IMR-90 (cell line): ENCODE data around the gene ANGPT4. TPM values are rescaled to one million over a fixed set of nuclear protein-coding genes. Genes with fewer than 3 reads are reported as not detected.

ENCODE experiments used
- ATAC-seq: fragments of 200-7000 bp; cut with Tn5 transposase; 2 replicates; pipeline ENCODE4 v1.9.1; 2020; ENCODE audit warnings: low read depth, mild to moderate bottlenecking, moderate library complexity
- BruUV-seq: library from RNA; stranded (reverse); fragments of 400-500 nt; replicated peaks from 2 replicates; lab custom pipeline; 2021; lab: Mats Ljungman, UMichigan
- CTCF ChIA-PET: fragments of 300-600 bp; formaldehyde crosslinking; extraction: SDS; loops from one replicate; lab custom pipeline; 2021; ENCODE audit warnings: antibody characterized with exemption; lab: Yijun Ruan, JAX
- POLR2A ChIA-PET: fragments of 300-600 bp; sonication (Branson Sonifier 250); formaldehyde crosslinking; loops from one replicate; lab custom pipeline; 2022; ENCODE audit warnings: antibody characterized with exemption; ENCODE audit not compliant: unreplicated experiment; lab: Charles Lee
- DNase-seq: peaks from one replicate; pipeline ENCODE4 v3.0.0; 2013
- H2AFZ ChIP-seq: replicated peaks from 2 replicates; pipeline ENCODE3; 2013; ENCODE audit warnings: low read length, mild to moderate bottlenecking; ENCODE audit not compliant: poor library complexity
- H2AK5ac ChIP-seq: 2 replicates; pipeline ENCODE4 v1.6.1; 2013; ENCODE audit warnings: low read depth, low read length, inconsistent platforms
- H2AK9ac ChIP-seq: replicated peaks from 2 replicates; pipeline ENCODE3; 2013; ENCODE audit warnings: mild to moderate bottlenecking, low read depth, low read length, moderate library complexity; ENCODE audit not compliant: poor library complexity
- H2BK120ac ChIP-seq: 2 replicates; pipeline ENCODE4 v1.6.1; 2013; ENCODE audit warnings: low read depth, low read length, inconsistent platforms
- H2BK15ac ChIP-seq: 3 replicates; pipeline ENCODE4 v1.6.1; 2013; ENCODE audit warnings: low read depth, low read length, inconsistent platforms
- H2BK20ac ChIP-seq: 2 replicates; pipeline ENCODE4 v1.6.1; 2013; ENCODE audit warnings: low read depth, mild to moderate bottlenecking, inconsistent platforms, low read length, moderate library complexity
- H2BK5ac ChIP-seq: 2 replicates; pipeline ENCODE4 v1.6.1; 2013; ENCODE audit warnings: mild to moderate bottlenecking, low read depth, low read length, inconsistent platforms; ENCODE audit not compliant: poor library complexity, severe bottlenecking
- H3K14ac ChIP-seq: replicated peaks from 2 replicates; pipeline ENCODE4 v1.6.1; 2013; ENCODE audit warnings: low read depth, low read length, inconsistent platforms
- H3K18ac ChIP-seq: 2 replicates; pipeline ENCODE4 v1.6.1; 2013; ENCODE audit warnings: low read depth, low read length, control low read depth
- H3K23ac ChIP-seq: 2 replicates; pipeline ENCODE4 v1.6.1; 2013; ENCODE audit warnings: low read depth, low read length, inconsistent platforms
- H3K27ac ChIP-seq: 2 replicates; pipeline ENCODE4 v1.5.1; 2013; ENCODE audit warnings: mild to moderate bottlenecking, control low read depth, low read length; ENCODE audit not compliant: insufficient read depth
- H3K27me3 ChIP-seq: 2 replicates; pipeline ENCODE4 v1.6.1; 2013; ENCODE audit warnings: low read length; ENCODE audit not compliant: control insufficient read depth, insufficient read depth
- H3K36me3 ChIP-seq: 2 replicates; pipeline ENCODE4 v1.6.1; 2013; ENCODE audit warnings: low read length, mixed read lengths; ENCODE audit not compliant: control insufficient read depth, insufficient read depth
- H3K4ac ChIP-seq: 2 replicates; pipeline ENCODE4 v1.6.1; 2013; ENCODE audit warnings: low read depth, low read length, inconsistent platforms
- H3K4me1 ChIP-seq: 2 replicates; pipeline ENCODE4 v1.6.1; 2013; ENCODE audit warnings: low read length, mixed read lengths; ENCODE audit not compliant: control insufficient read depth, insufficient read depth
- H3K4me2 ChIP-seq: 2 replicates; pipeline ENCODE4 v1.6.1; 2013; ENCODE audit warnings: low read depth, mild to moderate bottlenecking, control low read depth, low read length, moderate library complexity
- H3K4me3 ChIP-seq: 2 replicates; pipeline ENCODE4 v1.5.1; 2013; ENCODE audit warnings: low read depth, mild to moderate bottlenecking, control low read depth, low read length, moderate library complexity; ENCODE audit not compliant: insufficient read depth
- H3K56ac ChIP-seq: 2 replicates; pipeline ENCODE4 v1.6.1; 2013; ENCODE audit warnings: low read length, inconsistent platforms; ENCODE audit not compliant: insufficient read depth; ENCODE audit errors: extremely low read depth
- H3K79me1 ChIP-seq, 2 experiments: 2 replicates each; pipeline ENCODE4 v1.6.1; 2013; ENCODE audit warnings: low read length in 2 of 2, inconsistent platforms in 1 of 2, low read depth in 1 of 2
- H3K9ac ChIP-seq: 2 replicates; pipeline ENCODE4 v1.6.1; 2013; ENCODE audit warnings: low read depth, low read length, control low read depth
- H3K9me1 ChIP-seq: 2 replicates; pipeline ENCODE4 v1.6.1; 2013; ENCODE audit warnings: low read length, inconsistent platforms; ENCODE audit not compliant: insufficient read depth
- H3K9me3 ChIP-seq: 2 replicates; pipeline ENCODE4 v1.6.1; 2013; ENCODE audit warnings: low read length; ENCODE audit not compliant: control insufficient read depth, insufficient read depth
- H4K20me1 ChIP-seq: 2 replicates; pipeline ENCODE4 v1.6.1; 2013; ENCODE audit warnings: low read length, inconsistent platforms; ENCODE audit not compliant: insufficient read depth
- H4K5ac ChIP-seq: 2 replicates; pipeline ENCODE4 v1.6.1; 2013; ENCODE audit warnings: mild to moderate bottlenecking, low read depth, low read length, control low read depth
- H4K8ac ChIP-seq, 2 experiments: 2 replicates each; pipeline ENCODE4 v1.6.1; 2013; ENCODE audit warnings: low read depth in 2 of 2, low read length in 2 of 2, control low read depth in 1 of 2, inconsistent platforms in 1 of 2
- H4K91ac ChIP-seq: 2 replicates; pipeline ENCODE4 v1.6.1; 2013; ENCODE audit warnings: low read depth, low read length, inconsistent platforms; ENCODE audit not compliant: insufficient read depth
- BHLHE40 ChIP-seq: fragments of 150-350 bp; IDR thresholded peaks from 2 replicates; pipeline ENCODE4 v1.6.1; 2016; ENCODE audit warnings: mild to moderate bottlenecking, low read depth, low read length
- CHD1 ChIP-seq: IDR thresholded peaks from 2 replicates; pipeline ENCODE4 v1.6.1; 2012; ENCODE audit warnings: low read depth, low read length, improper control_type of control experiment
- CTCF ChIP-seq: conservative IDR thresholded peaks from 2 replicates; pipeline ENCODE4 v1.5.1; 2012; ENCODE audit warnings: mild to moderate bottlenecking, low read depth, low read length, improper control_type of control experiment
- ELK1 ChIP-seq: fragments of 150-350 bp; IDR thresholded peaks from 2 replicates; pipeline ENCODE4 v1.6.1; 2016; ENCODE audit warnings: low read depth, mild to moderate bottlenecking, low read length, moderate library complexity, borderline replicate concordance
- MAFK ChIP-seq: IDR thresholded peaks from 2 replicates; pipeline ENCODE4 v1.6.1; 2012; ENCODE audit warnings: low read depth, low read length, improper control_type of control experiment
- MAZ ChIP-seq: IDR thresholded peaks from 2 replicates; pipeline ENCODE4 v1.6.1; 2012; ENCODE audit warnings: low read depth, mild to moderate bottlenecking, low read length, improper control_type of control experiment, moderate library complexity, borderline replicate concordance
- POLR2A ChIP-seq: IDR thresholded peaks from 2 replicates; pipeline ENCODE4 v1.6.1; 2012; ENCODE audit warnings: mild to moderate bottlenecking, low read depth, low read length
- RAD21 ChIP-seq: IDR thresholded peaks from 2 replicates; pipeline ENCODE4 v1.6.1; 2012; ENCODE audit warnings: low read length, improper control_type of control experiment
- RFX5 ChIP-seq: IDR thresholded peaks from 2 replicates; pipeline ENCODE4 v1.8.0; 2012; ENCODE audit warnings: low read depth, mild to moderate bottlenecking, low read length, moderate library complexity
- SMC3 ChIP-seq: fragments of 150-350 bp; IDR thresholded peaks from 2 replicates; pipeline ENCODE4 v1.6.1; 2016; ENCODE audit warnings: low read depth, mild to moderate bottlenecking, antibody characterized with exemption, low read length, moderate library complexity
- WGBS, 2 experiments: methylation state at CpG; one replicate each; pipeline versions ENCODE4 v1.1.5 to v1.1.7; 2013; ENCODE audit warnings: missing lambda C conversion rate in 2 of 2; ENCODE audit not compliant: insufficient read length in 1 of 2; ENCODE audit errors: extremely low coverage in 2 of 2; 5-methylcytosine and 5-hydroxymethylcytosine counted together
- dilution Hi-C: fragments of 300-500 bp; cut with HindIII; formaldehyde crosslinking; loops from one replicate; pipeline ENCODE4 v1.14.3; 2018; ENCODE audit warnings: low sequenced_read_pairs; ENCODE audit not compliant: unreplicated experiment
- in situ Hi-C: fragments of 300-500 bp; cut with MboI; formaldehyde crosslinking; loops from 3 replicates; pipeline ENCODE4 v1.14.3; 2019; ENCODE audit warnings: low sequenced_read_pairs, inconsistent platforms, mixed read lengths
- intact Hi-C: fragments of 100-400 bp; cut with micrococcal nuclease; formaldehyde crosslinking; loops from 2 replicates; pipeline ENCODE4 v1.10.0; 2022
- polyA plus RNA-seq, 3 experiments: library from polyadenylated mRNA; depleted of rRNA; stranded (reverse); fragments of >200 nt; gene quantifications; 2 replicates each; pipeline ENCODE4 v1.2.3, GENCODE V29; 2012; ENCODE audit warnings: low replicate concordance in 1 of 3
- total RNA-seq: library from RNA; depleted of rRNA; stranded (reverse); fragments of >200 nt; gene quantifications from 2 replicates; pipeline ENCODE4 v1.2.3, GENCODE V29; 2012

The ANGPT4 gene
- total and polyA plus RNA-seq, 2 of the 4 experiments (the other 2 are of a cell fraction): not detected

GRCh38 chr20:942611-943010 lies 26.5 kb upstream of the ANGPT4 start:
- H3K79me1 ChIP-seq: no peaks in the 10 kb centered on the region
- no peak overlapping the region for H2BK20ac ChIP-seq
- no peaks in the 10 kb centered on the region for H4K20me1 ChIP-seq
- no peak overlapping the region for H3K4me2 ChIP-seq
- no peak overlapping the region for H4K91ac ChIP-seq
- TF ChIP-seq CHD1 (no peak), SMC3 (no peak), RAD21 (no peak), POLR2A (no peak), MAFK (no peak), MAZ (no peak), CTCF (no peak), BHLHE40 (no peak), ELK1 (no peak), RFX5 (no peak)
- H3K9ac ChIP-seq: no peak overlapping the region
- no peak overlapping the region for H3K23ac ChIP-seq
- intact Hi-C loops: no loop called here
- ATAC-seq (no peak), DNase-seq (no peak)
- H2BK15ac ChIP-seq: no peak overlapping the region
- H2BK5ac ChIP-seq: no peak overlapping the region
- no peaks in the 10 kb centered on the region for H3K36me3 ChIP-seq
- no TSS peak for BruUV-seq
- no peaks in the 10 kb centered on the region for H3K9me3 ChIP-seq
- no peak overlapping the region for H3K18ac ChIP-seq
- H3K4me3 ChIP-seq: no peak overlapping the region
- H3K27me3 ChIP-seq: peaks cover 1% of the 10 kb centered on the region; the same call in 1 of the 2 replicates
- POLR2A ChIA-PET: no interaction called here
- no CpG with 5 or more reads among the region's 7 CpGs for WGBS, 2 experiments
- CTCF ChIA-PET: no interaction called here
- no peak overlapping the region for H3K56ac ChIP-seq
- H4K5ac ChIP-seq: no peak overlapping the region
- no peak overlapping the region for H3K4ac ChIP-seq
- in situ Hi-C loops: no loop called here
- no peak overlapping the region for H2AK5ac ChIP-seq
- no peak overlapping the region for H4K8ac ChIP-seq
- H3K14ac ChIP-seq: no peak overlapping the region
- no peak overlapping the region for H3K27ac ChIP-seq
- no peak overlapping the region for H2AK9ac ChIP-seq
- H2BK120ac ChIP-seq: no peak overlapping the region
- no peaks in the 10 kb centered on the region for H3K9me1 ChIP-seq
- H2AFZ ChIP-seq: no peak overlapping the region
- no peaks in the 10 kb centered on the region for H3K4me1 ChIP-seq
- dilution Hi-C loops: no loop called here
